Esophagus (tissue), 2 donors: ENCODE measurements around the gene NFE2L3. TPM values are rescaled to one million over a fixed set of nuclear protein-coding genes. Genes with fewer than 3 reads are reported as not detected.
A peak's percentile ranks its signal among the peaks of the same experiment; 100 is the strongest.
"Not testable (repeated sequence)": the region's sequence is repeated elsewhere in the genome, so short reads cannot be mapped to it uniquely, and the experiment has no call there.

ENCODE experiments used
- H3K27ac ChIP-seq, 2 donors: one replicate each; pipeline ENCODE4 v1.5.1; 2013; ENCODE audit warnings: low read depth in 2 of 2, mild to moderate bottlenecking in 2 of 2, inconsistent platforms in 1 of 2, low read length in 1 of 2, moderate library complexity in 1 of 2
- H3K27me3 ChIP-seq, 2 donors: one replicate each; pipeline ENCODE4 v1.6.1; 2013; ENCODE audit warnings: low read length in 2 of 2, control low read depth in 1 of 2, mild to moderate bottlenecking in 1 of 2; ENCODE audit not compliant: insufficient read depth in 2 of 2, control insufficient read depth in 1 of 2
- H3K36me3 ChIP-seq, 2 donors: one replicate each; pipeline ENCODE4 v1.6.1; 2013; ENCODE audit warnings: low read length in 1 of 2; ENCODE audit not compliant: control insufficient read depth in 2 of 2, insufficient read depth in 2 of 2
- H3K4me1 ChIP-seq, 2 donors: one replicate each; pipeline ENCODE4 v1.6.1; 2013; ENCODE audit warnings: low read length in 1 of 2; ENCODE audit not compliant: control insufficient read depth in 2 of 2, insufficient read depth in 2 of 2
- H3K4me3 ChIP-seq, 2 donors: one replicate each; pipeline ENCODE4 v1.5.1; 2013; ENCODE audit warnings: low read length in 2 of 2, mild to moderate bottlenecking in 2 of 2, low read depth in 1 of 2, moderate library complexity in 1 of 2
- H3K9me3 ChIP-seq, 2 donors: one replicate each; pipeline ENCODE4 v1.6.1; 2013; ENCODE audit warnings: mild to moderate bottlenecking in 2 of 2, low read depth in 1 of 2, low read length in 1 of 2, moderate library complexity in 1 of 2; ENCODE audit not compliant: control insufficient read depth in 2 of 2, insufficient read depth in 1 of 2
- WGBS, 2 donors: extraction: QIAGEN DNeasy Blood & Tissue Kit; methylation state at CpG; one replicate each; pipeline ENCODE4 v1.1.7; 2013; 5-methylcytosine and 5-hydroxymethylcytosine counted together
- polyA plus RNA-seq, 2 donors: library from polyadenylated mRNA; stranded (reverse); fragments of 200-250 nt; gene quantifications; one replicate each; pipeline ENCODE4 v1.2.3, GENCODE V29; 2013
- donor health status: healthy with polysubstance abuse.
- donor health status: Bipolar disorder and iron deficiency.

NFE2L3 gene
- polyA plus RNA-seq, 2 donors: 2.3 to 2.9 TPM

GRCh38 chr7:26163804-26164203, 11.8 kb downstream of the NFE2L3 start:
- not testable (repeated sequence) for H3K27ac ChIP-seq, H3K36me3 ChIP-seq, H3K4me3 ChIP-seq, H3K9me3 ChIP-seq, H3K27me3 ChIP-seq, H3K4me1 ChIP-seq
- WGBS, 2 donors: 81 to 89% methylated on average over 1 of the region's 1 CpG

- no peaks in the 10 kb centered on the region for H3K36me3 ChIP-seq
- H3K4me1 ChIP-seq: peaks cover 0 to 2% of the 10 kb centered on the region in 2 donors
- WGBS, 2 donors: 66 to 76% methylated on average over 9 of the region's 9 CpGs
- no peaks in the 10 kb centered on the region for H3K27me3 ChIP-seq
- H3K9me3 ChIP-seq: no peaks in the 10 kb centered on the region
- no peak overlapping the region for H3K27ac ChIP-seq
- no peak overlapping the region for H3K4me3 ChIP-seq
These were observed 14.1 kb downstream of the NFE2L3 start for GRCh38 chr7:26165950-26166683.

GRCh38 chr7:26166684-26167266, 14.8 kb downstream of the NFE2L3 start:
- WGBS, 2 donors: 71 to 76% methylated on average over 5 of the region's 5 CpGs
- Histone ChIP-seq H3K27me3 (no peaks in the 10 kb centered on the region), H3K9me3 (no peaks in the 10 kb centered on the region), H3K36me3 (no peaks in the 10 kb centered on the region), H3K4me1 (peaks cover 0 to 2% of the 10 kb centered on the region in 2 donors), H3K27ac (peak overlapping the region in 1 of 2 donors; percentile 24), H3K4me3 (no peak overlapping the region)

- Histone ChIP-seq H3K27me3 (no peaks in the 10 kb centered on the region), H3K4me1 (peaks cover 0 to 2% of the 10 kb centered on the region in 2 donors), H3K9me3 (no peaks in the 10 kb centered on the region), H3K27ac (no peak overlapping the region), H3K4me3 (no peak overlapping the region), H3K36me3 (no peaks in the 10 kb centered on the region)
- WGBS, 2 donors: 61 to 79% methylated on average over 3 of the region's 3 CpGs
These were observed 15.4 kb downstream of the NFE2L3 start for GRCh38 chr7:26167303-26167934.

GRCh38 chr7:26168458-26169023, 16.5 kb downstream of the NFE2L3 start:
- WGBS, 2 donors: 90 to 93% methylated on average over 6 of the region's 6 CpGs
- Histone ChIP-seq H3K27ac (no peak overlapping the region), H3K4me3 (no peak overlapping the region), H3K27me3 (no peaks in the 10 kb centered on the region), H3K9me3 (no peaks in the 10 kb centered on the region), H3K36me3 (no peaks in the 10 kb centered on the region), H3K4me1 (peaks cover 0 to 2% of the 10 kb centered on the region in 2 donors)

GRCh38 chr7:26169271-26169670, 17.3 kb downstream of the NFE2L3 start:
- 84 to 90% methylated on average over 3 of the region's 3 CpGs for WGBS, 2 donors
- Histone ChIP-seq H3K36me3 (no peaks in the 10 kb centered on the region), H3K4me1 (peaks cover 0 to 2% of the 10 kb centered on the region in 2 donors), H3K27me3 (no peaks in the 10 kb centered on the region), H3K27ac (no peak overlapping the region), H3K9me3 (no peaks in the 10 kb centered on the region), H3K4me3 (no peak overlapping the region)

- WGBS, 2 donors: 100% methylated on average over 1 of the region's 1 CpG
- Histone ChIP-seq H3K36me3 (no peaks in the 10 kb centered on the region), H3K9me3 (no peaks in the 10 kb centered on the region)
These were observed 18.7 kb downstream of the NFE2L3 start for GRCh38 chr7:26170663-26171062.

GRCh38 chr7:26171601-26172000, 19.6 kb downstream of the NFE2L3 start:
- Histone ChIP-seq H3K36me3 (no peaks in the 10 kb centered on the region), H3K4me3 (no peak overlapping the region), H3K27ac (no peak overlapping the region), H3K4me1 (no peaks in the 10 kb centered on the region), H3K9me3 (no peaks in the 10 kb centered on the region), H3K27me3 (no peaks in the 10 kb centered on the region)
- WGBS, 2 donors: 89 to 95% methylated on average over 2 of the region's 2 CpGs

More at GRCh38 chr7:26170663-26171062, 18.7 kb downstream of the NFE2L3 start:
- no peak overlapping the region for H3K27ac ChIP-seq
- no peak overlapping the region for H3K4me3 ChIP-seq
- no peaks in the 10 kb centered on the region for H3K27me3 ChIP-seq
- peaks cover 0 to 2% of the 10 kb centered on the region in 2 donors for H3K4me1 ChIP-seq

- WGBS, 2 donors: 95 to 96% methylated on average over 1 of the region's 1 CpG
- H3K4me1 ChIP-seq: no peaks in the 10 kb centered on the region
- no peaks in the 10 kb centered on the region for H3K27me3 ChIP-seq
- no peaks in the 10 kb centered on the region for H3K9me3 ChIP-seq
- no peak overlapping the region for H3K27ac ChIP-seq
- H3K36me3 ChIP-seq: no peaks in the 10 kb centered on the region
- H3K4me3 ChIP-seq: no peak overlapping the region
These were observed 20.1 kb downstream of the NFE2L3 start for GRCh38 chr7:26172048-26172447.
